Measurements from ENCODE around the gene BCAR1. TPM values are rescaled to one million over a fixed set of nuclear protein-coding genes. Genes with fewer than 3 reads are reported as not detected.
"Not testable (repeated sequence)": the region's sequence is repeated elsewhere in the genome, so short reads cannot be mapped to it uniquely, and the experiment has no call there.

BCAR1 gene
- total RNA-seq, 8 experiments from 2014 or later = 14.5 to 38.4 (median 22.2) TPM

DNA sequence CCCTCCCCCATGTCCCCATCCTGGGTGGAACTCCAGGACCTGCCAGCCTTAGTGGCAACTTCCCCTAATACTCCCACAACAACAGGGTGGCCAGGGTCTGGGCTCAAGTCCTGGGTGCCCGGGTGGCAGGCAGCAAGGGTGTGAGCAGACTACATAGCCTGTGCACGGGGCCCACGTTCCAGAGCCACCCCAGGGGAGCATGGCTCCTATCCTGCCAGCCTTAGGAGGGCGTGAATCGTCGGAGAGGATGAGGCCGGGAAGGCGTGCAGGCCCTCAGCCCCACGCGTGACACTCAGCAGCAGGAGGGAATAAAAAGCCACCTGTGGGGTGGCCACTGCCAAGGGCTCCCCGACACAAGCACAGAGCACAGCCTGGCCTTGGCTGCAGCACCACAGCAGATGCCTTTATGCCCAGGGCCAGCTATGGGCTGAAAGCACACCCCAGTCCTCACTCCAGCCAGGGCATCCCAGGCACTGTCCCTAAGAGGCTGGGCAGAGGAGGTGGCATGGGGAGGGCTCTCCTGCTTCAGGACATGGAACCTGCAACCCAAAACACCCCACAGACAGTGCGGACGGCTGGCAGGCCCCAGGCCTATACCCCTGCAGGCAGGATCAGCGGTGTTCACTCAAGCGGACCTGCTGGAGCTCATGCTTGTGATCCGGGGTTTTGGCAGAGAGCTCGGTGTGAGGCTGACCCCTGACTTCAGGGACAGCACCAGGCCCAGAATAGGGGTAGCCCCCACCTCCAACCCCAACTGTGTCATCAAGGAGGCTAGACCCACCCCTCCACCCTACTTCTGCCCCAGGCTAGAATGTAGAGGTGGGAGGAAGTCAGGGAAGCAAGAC is 2.7 kb downstream of the BCAR1 start:
- 80 to 91% methylated on average over 1 to 6 of the region's 17 CpGs; no CpG with 5 or more reads in 8 of the 10 experiments for WGBS, 10 experiments
- Histone ChIP-seq H3K4me3 (no peak overlapping the region), H3K4me1 (replicated peaks in 1 of 2) (peaks cover 28 to 50% of the 10 kb centered on the region in 2 donors), H3K27ac (no peak overlapping the region)
- in situ Hi-C loops (cut with MboI; ENCODE audit: low pct_unique_long_range_greater_than_20kb in 2 of 9, low sequenced_read_pairs in 9 of 9, unreplicated experiment in 9 of 9) = loop anchor here in 1 of 9 experiments (25.0 kb wide), 1 partner anchor 139 kb away; no protein-coding TSS in a partner anchor
- no peak for ATAC-seq (replicated peaks in 6 of 8)

DNA sequence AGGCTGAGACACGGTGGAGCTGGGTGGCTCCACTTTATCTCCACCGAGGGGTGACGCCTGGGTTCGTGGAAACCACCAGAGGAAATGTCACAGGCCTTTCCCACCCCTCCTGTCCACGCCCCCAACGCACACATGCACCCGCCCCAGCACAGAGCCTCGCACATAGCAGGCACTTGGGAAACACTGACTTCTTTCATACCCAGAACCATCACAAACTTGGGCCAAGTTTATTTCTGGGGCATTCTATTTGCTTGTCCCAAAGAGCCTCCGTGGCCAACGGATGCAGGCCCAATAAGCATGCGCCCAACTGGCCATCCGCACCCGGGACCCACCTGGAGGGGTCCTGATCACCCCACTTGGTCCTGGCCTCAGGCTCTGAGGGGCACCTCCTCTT is 3.3 kb downstream of the BCAR1 start:
- peaks cover 22 to 44% of the 10 kb centered on the region in 2 donors for H3K4me1 ChIP-seq (replicated peaks in 1 of 2)
- no peak overlapping the region for H3K27ac ChIP-seq
- in situ Hi-C loops (cut with MboI; ENCODE audit: low pct_unique_long_range_greater_than_20kb in 2 of 9, low sequenced_read_pairs in 9 of 9, unreplicated experiment in 9 of 9) = loop anchor here in 1 of 9 experiments (25.0 kb wide), 1 partner anchor 139 kb away; no protein-coding TSS in a partner anchor
- ATAC-seq (replicated peaks in 6 of 8) = no peak
- H3K4me3 ChIP-seq = no peak overlapping the region
- 40 to 100% (median 90%) methylated on average over 1 of the region's 13 CpGs; no CpG with 5 or more reads in 6 of the 10 experiments for WGBS, 10 experiments

DNA sequence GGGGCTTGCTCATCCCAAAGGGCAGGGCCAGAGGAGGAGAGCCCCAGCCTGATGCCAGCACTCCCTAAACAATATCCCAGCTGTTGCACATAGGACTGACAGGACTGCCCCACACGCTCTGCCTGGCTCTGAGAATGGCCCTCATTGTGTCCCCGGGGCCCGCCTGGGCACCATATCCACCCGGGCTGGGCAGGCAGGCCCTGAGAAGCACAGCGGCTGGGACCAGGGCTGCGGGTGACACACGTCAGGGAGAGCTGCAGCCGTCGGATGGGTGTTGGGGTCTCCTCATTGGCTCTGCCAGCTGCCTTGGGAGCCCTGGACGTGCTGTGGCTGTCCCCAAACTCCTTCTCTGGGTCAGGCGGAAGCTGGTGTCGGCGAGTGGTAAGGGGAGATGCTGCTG is 4.2 kb downstream of the BCAR1 start:
- Histone ChIP-seq H3K27ac (no peak overlapping the region), H3K4me3 (no peak overlapping the region), H3K4me1 (replicated peaks in 1 of 2) (peaks cover 20 to 35% of the 10 kb centered on the region in 2 donors)
- no peak for ATAC-seq (replicated peaks in 6 of 8)
- in situ Hi-C loops (cut with MboI; ENCODE audit: low pct_unique_long_range_greater_than_20kb in 2 of 9, low sequenced_read_pairs in 9 of 9, unreplicated experiment in 9 of 9) = loop anchor here in 1 of 9 experiments (25.0 kb wide), 1 partner anchor 140 kb away; no protein-coding TSS in a partner anchor
- WGBS, 10 experiments = 70 to 100% (median 94%) methylated on average over 2 to 6 of the region's 13 CpGs; no CpG with 5 or more reads in 6 of the 10 experiments

DNA sequence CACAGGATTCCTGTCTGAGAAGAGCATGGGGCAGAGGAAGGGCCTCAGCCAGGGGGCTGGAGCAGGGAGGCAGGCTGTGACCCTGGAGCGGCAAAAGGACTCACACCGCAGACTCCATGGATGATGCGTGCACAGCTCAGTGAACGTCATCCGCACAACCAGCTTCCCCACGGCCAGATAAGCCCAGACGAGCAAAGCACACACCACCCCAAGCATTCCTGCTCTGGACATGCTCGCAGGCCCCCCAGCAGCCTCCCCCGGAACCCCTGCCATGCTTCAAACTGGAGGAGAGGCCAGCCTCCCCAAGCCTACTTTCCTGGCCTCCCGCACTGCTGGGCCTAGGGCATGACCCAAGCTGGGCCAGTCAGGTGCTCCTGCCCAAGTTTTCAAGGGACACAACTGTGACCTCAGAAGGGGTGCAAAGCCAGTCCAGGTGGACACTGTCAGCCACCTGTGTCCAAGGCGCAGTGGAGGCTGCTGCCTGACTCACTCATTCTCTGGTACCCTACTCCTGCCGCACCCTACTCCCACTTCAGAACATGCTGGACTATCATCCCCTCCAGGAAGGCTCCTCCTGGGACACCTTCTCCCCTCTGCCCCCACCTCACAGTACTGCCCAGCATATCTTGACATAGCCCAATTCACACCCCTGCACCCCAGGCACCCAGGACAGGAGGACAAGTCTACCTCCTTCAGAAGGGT is 4.8 kb downstream of the BCAR1 start:
- Histone ChIP-seq H3K4me3 (no peak overlapping the region), H3K4me1 (replicated peaks in 1 of 2) (peaks cover 18 to 30% of the 10 kb centered on the region in 2 donors), H3K27ac (no peak overlapping the region)
- no peak for ATAC-seq (replicated peaks in 6 of 8)
- in situ Hi-C loops (cut with MboI; ENCODE audit: low pct_unique_long_range_greater_than_20kb in 2 of 9, low sequenced_read_pairs in 9 of 9, unreplicated experiment in 9 of 9) = loop anchor here in 1 of 9 experiments (25.0 kb wide), 1 partner anchor 141 kb away; no protein-coding TSS in a partner anchor
- WGBS, 10 experiments = 80 to 100% (median 80%) methylated on average over 1 to 2 of the region's 12 CpGs; no CpG with 5 or more reads in 7 of the 10 experiments

DNA sequence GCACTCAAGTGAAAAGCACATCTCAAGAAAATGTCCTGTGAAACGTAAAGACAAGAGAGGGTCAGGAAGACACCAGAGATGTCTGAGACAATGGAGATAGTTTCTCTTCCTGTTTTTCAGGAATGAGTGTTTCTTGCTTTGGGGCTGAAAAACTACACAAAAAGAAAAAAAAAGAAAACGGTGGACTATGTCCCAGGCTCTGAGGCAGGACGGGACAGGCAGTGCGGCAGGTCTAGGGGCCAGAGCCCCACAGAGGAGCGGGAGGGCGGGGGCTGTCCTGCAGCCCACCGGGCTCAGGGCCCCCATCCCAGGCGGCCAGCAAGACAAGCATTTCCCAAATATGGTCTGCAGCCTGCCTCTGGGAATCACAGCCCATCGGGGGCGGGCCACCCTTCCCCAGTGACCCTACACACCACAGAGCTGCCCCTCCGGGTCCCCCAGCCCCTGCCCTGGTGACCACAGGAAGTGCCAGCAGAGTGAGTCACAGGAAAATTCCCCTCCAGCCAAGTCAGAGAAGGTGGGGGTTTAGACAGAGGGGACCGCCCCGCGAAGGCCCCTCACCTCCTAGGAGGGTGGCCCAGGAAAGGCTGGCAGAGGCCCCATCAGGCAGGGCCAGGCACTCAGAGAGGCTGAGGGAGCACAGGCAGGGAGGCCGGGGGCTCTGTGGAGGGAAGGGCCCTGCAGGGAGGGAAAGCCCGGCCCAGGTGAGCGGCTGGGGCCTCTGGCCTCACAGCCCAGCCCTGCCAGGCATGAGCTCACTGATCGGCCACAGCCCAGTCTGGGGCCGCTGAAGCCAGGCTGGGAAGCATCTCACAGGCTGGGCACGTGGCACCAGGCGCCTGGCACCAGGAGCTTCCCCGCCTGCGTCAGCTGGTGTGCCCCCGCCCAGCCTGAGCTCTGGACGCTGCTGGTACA is 6.3 kb downstream of the BCAR1 start:
- peak overlapping the region in 1 of 2 donors; percentile 66 for H3K27ac ChIP-seq
- in situ Hi-C loops (cut with MboI; ENCODE audit: low pct_unique_long_range_greater_than_20kb in 2 of 9, low sequenced_read_pairs in 9 of 9, unreplicated experiment in 9 of 9) = loop anchor here in 1 of 9 experiments (25.0 kb wide), 1 partner anchor 142 kb away; no protein-coding TSS in a partner anchor
- WGBS, 10 experiments = 40 to 80% (median 43%) methylated on average over 1 to 2 of the region's 25 CpGs; no CpG with 5 or more reads in 7 of the 10 experiments
- H3K4me3 ChIP-seq = no peak overlapping the region
- H3K4me1 ChIP-seq (replicated peaks in 1 of 2) = peaks cover 16 to 28% of the 10 kb centered on the region in 2 donors
- ATAC-seq (replicated peaks in 6 of 8) = peak; percentile 50 to 89 (median 87)

DNA sequence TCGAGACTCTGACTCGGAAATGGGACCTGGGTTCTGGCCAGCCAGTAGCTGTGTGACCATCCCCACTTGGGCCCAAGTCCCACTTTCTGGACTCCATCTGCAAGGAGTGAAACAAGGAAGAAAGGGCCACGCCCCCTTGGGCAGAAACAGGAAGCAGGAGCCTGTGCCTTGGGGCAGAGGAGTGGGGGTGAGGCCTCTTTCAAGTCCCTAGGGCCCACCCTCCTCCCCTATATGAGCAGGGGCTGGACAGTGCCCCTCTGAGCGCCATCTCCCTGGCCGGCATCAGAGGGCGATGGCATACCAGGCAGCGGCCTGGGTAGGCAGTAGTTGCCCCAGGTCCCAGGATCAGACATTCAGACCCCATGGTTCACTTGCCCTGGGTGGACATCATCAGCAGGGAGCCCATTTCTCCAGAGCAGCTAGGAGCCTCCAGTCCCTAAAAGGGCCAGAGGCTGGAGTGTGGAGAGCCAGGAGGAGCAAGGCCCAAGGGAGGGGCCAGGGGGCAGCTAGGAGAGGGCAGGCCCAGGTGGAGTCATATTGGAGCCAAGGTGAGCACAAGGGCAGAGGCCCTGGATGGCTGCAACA is 7.1 kb downstream of the BCAR1 start:
- no peak overlapping the region for H3K4me3 ChIP-seq
- in situ Hi-C loops (cut with MboI; ENCODE audit: low pct_unique_long_range_greater_than_20kb in 2 of 9, low sequenced_read_pairs in 9 of 9, unreplicated experiment in 9 of 9) = loop anchor here in 1 of 9 experiments (25.0 kb wide), 1 partner anchor 143 kb away; no protein-coding TSS in a partner anchor
- H3K27ac ChIP-seq = peak overlapping the region in 1 of 2 donors; percentile 66
- ATAC-seq (replicated peaks in 6 of 8) = peak in 2 of 8 experiments; percentile 3 to 11
- H3K4me1 ChIP-seq (replicated peaks in 1 of 2) = peaks cover 10 to 30% of the 10 kb centered on the region in 2 donors
- WGBS, 10 experiments = 0 to 88% methylated on average over 2 to 3 of the region's 7 CpGs; no CpG with 5 or more reads in 8 of the 10 experiments

DNA sequence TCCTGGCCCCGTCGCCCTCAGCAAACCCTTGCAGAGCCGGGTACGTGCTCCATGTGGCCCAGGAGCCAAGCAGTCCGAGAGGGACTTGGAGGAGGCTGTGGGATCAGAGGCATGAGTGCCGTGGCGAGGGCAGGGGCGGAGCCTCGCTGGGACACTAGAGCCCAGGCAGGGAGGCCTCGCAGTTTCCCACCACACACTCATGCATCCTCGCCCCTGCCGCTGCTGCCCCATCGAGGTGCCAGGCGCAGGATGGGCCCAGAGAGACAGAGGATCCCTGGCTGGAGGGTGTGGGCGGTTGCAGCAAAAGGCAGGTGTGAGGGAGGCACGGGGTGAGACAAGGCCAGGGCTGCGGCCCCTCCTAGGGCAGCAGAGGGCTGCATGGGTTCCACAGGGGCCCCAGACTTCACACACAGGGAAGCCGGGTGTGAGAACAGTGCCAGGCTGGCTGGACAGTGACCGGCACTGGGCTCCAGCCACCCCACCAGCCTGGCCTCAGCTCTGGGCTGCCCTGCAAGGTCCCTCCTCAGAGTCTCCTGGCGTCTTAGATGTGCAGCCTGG is 7.7 kb downstream of the BCAR1 start:
- no peak for ATAC-seq (replicated peaks in 6 of 8)
- peaks cover 14 to 36% of the 10 kb centered on the region in 2 donors for H3K4me1 ChIP-seq (replicated peaks in 1 of 2)
- no peak overlapping the region for H3K27ac ChIP-seq
- WGBS, 10 experiments = 40 to 86% (median 70%) methylated on average over 2 to 7 of the region's 20 CpGs; no CpG with 5 or more reads in 7 of the 10 experiments
- in situ Hi-C loops (cut with MboI; ENCODE audit: low pct_unique_long_range_greater_than_20kb in 2 of 9, low sequenced_read_pairs in 9 of 9, unreplicated experiment in 9 of 9) = loop anchor here in 1 of 9 experiments (25.0 kb wide), 1 partner anchor 144 kb away; no protein-coding TSS in a partner anchor
- no peak overlapping the region for H3K4me3 ChIP-seq

DNA sequence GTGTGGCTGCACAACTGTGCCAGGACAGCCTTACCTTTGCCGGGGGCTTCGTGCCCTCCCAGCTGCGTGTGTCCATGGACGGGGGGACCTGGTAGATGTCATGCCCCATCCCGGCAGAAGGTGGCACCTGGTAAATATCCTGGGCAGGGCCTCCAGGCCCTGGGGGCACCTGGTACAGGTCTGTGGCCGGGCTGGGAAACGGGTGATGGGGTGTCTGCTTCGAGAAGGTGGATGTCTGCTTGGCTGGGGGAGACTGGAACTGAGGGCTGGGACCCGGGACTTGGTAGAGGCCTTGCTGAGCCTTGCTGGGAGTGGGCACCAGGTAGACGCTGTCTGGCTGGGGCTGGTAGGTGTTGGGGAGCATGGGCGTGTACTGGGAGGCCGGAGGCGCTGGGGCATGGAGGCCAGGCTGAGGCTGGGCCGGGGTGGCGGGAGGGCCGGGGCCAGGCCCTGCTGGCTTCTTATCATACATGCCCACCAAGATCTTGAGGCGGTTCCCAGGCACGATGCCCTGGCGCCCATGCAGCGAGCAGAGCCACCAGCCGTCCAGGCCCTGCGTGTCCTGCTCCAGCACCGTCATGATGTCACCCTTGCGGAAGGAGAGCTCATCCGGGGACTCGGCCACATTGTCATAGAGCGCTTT is 8.9 kb downstream of the BCAR1 start:
- in situ Hi-C loops (cut with MboI; ENCODE audit: low pct_unique_long_range_greater_than_20kb in 2 of 9, low sequenced_read_pairs in 9 of 9, unreplicated experiment in 9 of 9) = loop anchor here in 1 of 9 experiments (25.0 kb wide), 1 partner anchor 145 kb away; no protein-coding TSS in a partner anchor
- 40 to 83% methylated on average over 1 of the region's 27 CpGs; no CpG with 5 or more reads in 8 of the 10 experiments for WGBS, 10 experiments
- peaks cover 23 to 43% of the 10 kb centered on the region in 2 donors for H3K4me1 ChIP-seq (replicated peaks in 1 of 2)
- ATAC-seq (replicated peaks in 6 of 8); H3K27ac ChIP-seq; H3K4me3 ChIP-seq: not testable (repeated sequence)

DNA sequence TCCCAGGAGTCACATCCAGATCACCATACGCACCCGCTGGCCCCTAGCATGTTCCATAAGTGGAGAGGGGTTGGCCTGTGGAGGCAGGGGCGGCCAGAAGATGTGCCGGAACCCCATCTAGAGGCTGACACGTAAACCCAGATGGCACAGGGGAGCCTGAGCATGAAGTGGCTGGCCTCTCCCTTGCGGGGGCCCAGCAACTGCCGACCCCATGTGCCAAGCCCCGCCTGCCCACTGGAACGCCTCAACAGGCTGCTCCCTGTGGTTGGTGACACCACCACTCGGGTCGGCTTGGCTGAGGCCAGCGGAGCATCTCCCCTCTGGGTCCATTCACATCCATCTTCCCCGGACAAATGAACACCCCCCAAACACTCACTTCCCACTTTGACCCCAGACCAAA is 9.5 kb downstream of the BCAR1 start:
- Histone ChIP-seq H3K4me3 (no peak overlapping the region), H3K27ac (no peak overlapping the region), H3K4me1 (replicated peaks in 1 of 2) (peaks cover 23 to 43% of the 10 kb centered on the region in 2 donors)
- WGBS, 10 experiments = 60 to 100% (median 80%) methylated on average over 1 to 2 of the region's 13 CpGs; no CpG with 5 or more reads in 7 of the 10 experiments
- no peak for ATAC-seq (replicated peaks in 6 of 8)
- in situ Hi-C loops (cut with MboI; ENCODE audit: low pct_unique_long_range_greater_than_20kb in 2 of 9, low sequenced_read_pairs in 9 of 9, unreplicated experiment in 9 of 9) = loop anchor here in 1 of 9 experiments (25.0 kb wide), 1 partner anchor 145 kb away; no protein-coding TSS in a partner anchor

DNA sequence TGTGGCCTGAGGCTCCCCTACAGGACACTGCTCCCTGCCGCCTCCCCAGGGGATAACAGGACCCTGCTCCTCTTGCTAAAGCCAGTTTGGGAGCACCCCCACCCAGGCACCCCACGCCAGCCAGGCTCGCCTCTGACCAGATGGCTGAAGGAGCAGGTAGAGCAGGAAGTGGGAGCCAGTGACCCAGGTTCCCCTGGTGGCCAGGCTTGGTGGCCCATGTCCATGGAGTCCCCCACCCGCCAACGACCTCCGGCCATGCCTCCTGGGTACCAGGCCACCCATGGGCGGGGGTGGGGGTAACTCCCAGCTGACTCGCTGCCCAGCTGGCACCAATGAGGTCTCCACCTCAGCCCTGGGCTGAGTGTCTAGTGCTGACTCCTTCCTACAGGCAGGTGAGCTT is 10.0 kb downstream of the BCAR1 start:
- no peak overlapping the region for H3K27ac ChIP-seq
- peaks cover 23 to 43% of the 10 kb centered on the region in 2 donors for H3K4me1 ChIP-seq (replicated peaks in 1 of 2)
- 93 to 100% methylated on average over 1 to 2 of the region's 8 CpGs; no CpG with 5 or more reads in 8 of the 10 experiments for WGBS, 10 experiments
- no peak for ATAC-seq (replicated peaks in 6 of 8)
- in situ Hi-C loops (cut with MboI; ENCODE audit: low pct_unique_long_range_greater_than_20kb in 2 of 9, low sequenced_read_pairs in 9 of 9, unreplicated experiment in 9 of 9) = loop anchor here in 1 of 9 experiments (25.0 kb wide), 1 partner anchor 146 kb away; no protein-coding TSS in a partner anchor
- no peak overlapping the region for H3K4me3 ChIP-seq

DNA sequence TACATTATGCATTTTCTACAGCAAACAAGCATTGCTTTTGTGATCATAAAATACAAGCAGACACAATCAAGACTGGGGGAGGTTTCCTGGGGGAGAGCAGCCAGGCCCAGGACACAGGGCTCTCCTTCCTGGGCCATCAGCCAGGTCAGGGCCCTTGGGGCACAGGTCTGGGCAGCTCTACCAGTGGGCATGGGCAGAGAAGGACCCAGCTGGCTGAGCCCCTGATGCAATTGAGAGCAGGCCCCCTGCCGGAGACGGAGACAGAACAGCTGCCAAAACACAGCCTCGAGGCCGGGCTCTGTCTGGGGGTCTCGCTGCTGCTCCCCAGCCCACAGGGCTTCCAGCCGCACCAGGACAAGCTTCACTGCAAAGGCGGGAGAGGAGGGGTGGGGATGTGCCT is 10.8 kb downstream of the BCAR1 start:
- ATAC-seq (replicated peaks in 6 of 8) = peak in 1 of 8 experiments; percentile 40
- H3K4me1 ChIP-seq (replicated peaks in 1 of 2) = peaks cover 23 to 36% of the 10 kb centered on the region in 2 donors
- H3K27ac ChIP-seq, H3K4me3 ChIP-seq: not testable (repeated sequence)
- whole genome bisulfite sequencing, 10 experiments = 73 to 100% methylated on average over 2 to 3 of the region's 7 CpGs; no CpG with 5 or more reads in 8 of the 10 experiments
- in situ Hi-C loops (cut with MboI; ENCODE audit: low pct_unique_long_range_greater_than_20kb in 2 of 9, low sequenced_read_pairs in 9 of 9, unreplicated experiment in 9 of 9) = loop anchor here in 1 of 9 experiments (25.0 kb wide), 1 partner anchor 147 kb away; no protein-coding TSS in a partner anchor

Data from motor neuron (in vitro differentiated cells).